Ramos (cell line): ENCODE measurements around the gene KIAA1328.

Source experiments
- in situ Hi-C: fragments of 300-500 bp; cut with MboI; formaldehyde crosslinking; loops from one replicate; pipeline ENCODE4 v1.14.3; 2022; ENCODE audit warnings: low sequenced_read_pairs; ENCODE audit not compliant: unreplicated experiment

The KIAA1328 gene

DNA sequence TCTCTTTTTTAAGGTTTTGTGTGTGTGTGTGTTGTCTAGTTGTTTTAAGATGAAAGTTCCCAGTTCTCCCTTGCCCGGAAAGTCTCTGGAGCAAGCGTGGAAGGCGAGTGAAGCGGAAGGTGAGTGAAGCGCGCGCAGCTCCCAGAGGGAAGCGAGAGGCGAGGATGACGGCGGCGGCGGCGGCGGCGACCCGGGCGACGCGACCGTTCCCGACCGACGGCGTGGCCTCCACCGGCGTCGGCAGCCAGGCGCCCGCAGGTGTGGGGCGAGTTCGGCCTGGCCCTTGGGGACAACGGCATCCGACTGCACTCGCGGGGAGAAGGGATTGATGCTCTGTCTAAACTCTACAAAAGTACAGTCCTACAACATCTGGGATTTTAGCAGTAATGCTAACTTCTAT is 414.8 kb downstream of the KIAA1328 start:
- in situ Hi-C loops: no loop called here

DNA sequence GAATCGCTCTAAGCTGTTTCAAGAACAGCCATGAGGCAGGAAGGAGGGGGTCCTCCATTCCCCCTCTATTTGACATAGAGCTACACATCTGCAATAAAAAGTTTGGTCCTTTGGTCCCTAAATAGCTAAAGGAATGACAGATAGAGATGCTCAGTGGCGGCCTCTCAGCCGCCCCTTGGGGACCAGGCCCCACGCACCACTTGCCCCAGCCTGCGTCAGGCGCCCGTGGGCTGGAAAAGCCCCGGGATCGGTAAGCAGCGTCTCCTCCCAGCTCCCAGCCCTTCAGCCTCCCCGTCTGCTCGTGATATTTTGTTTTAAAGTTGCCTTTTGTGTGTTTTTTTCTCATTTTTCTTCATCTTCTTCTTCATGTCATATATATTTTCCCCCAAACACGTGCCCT is 415.7 kb downstream of the KIAA1328 start:
- in situ Hi-C loops: no loop called here

DNA sequence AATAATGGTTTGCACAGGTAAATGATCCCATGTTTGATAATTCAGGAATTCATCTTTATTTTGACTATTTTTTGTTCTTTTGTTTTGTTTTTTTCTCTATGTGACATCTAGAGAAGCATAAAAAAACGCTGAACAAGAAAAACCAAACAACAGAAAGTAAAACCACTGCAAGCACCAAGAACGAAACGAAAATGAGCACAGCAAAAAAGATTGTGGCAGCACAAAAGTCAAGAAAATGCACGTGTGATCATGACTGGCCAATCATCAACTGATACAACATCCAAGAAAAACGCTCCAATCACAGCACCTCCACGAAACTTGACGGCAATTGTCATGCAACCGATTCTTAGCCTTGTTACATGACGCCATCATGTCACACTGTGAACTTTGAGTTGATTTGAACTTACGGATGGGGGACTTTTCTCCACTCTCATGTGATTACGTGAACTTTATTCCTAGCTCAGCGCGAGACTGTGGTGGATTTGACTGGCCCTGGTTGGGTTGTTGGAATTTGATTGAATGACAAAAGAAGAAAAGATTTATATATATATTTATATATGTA is 417.9 kb downstream of the KIAA1328 start:
- in situ Hi-C loops: no loop called here

DNA sequence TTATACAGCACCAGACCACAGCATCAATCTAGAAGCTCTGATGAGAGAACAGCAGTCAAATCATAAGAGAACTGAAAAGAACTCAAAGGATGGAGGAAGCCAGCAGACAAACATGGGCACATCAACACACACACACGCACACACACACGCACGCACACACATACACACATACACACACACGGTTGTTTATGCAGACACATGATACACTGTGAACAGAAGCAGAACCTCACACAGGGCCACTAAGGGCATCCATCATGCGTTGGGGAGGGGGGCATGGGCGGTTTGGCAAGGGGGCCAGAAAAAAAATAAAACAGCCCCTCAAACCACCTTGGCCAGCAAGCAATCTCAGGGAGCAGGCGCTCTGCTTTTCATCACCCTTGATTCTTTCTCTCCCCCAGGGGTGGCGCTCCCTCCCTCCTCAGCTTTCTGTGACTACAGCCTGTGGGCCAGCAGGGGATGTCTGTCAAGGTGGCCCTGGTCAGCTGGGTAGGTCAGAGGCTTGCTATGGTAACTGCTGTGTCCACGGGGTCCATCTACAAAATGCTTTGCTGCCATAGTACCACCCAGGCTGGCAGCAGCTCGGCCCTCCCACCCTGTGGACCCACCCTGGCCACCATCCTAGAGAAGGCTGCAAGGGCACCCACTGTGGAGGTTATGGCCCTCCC is 418.7 kb downstream of the KIAA1328 start:
- in situ Hi-C loops: no loop called here

DNA sequence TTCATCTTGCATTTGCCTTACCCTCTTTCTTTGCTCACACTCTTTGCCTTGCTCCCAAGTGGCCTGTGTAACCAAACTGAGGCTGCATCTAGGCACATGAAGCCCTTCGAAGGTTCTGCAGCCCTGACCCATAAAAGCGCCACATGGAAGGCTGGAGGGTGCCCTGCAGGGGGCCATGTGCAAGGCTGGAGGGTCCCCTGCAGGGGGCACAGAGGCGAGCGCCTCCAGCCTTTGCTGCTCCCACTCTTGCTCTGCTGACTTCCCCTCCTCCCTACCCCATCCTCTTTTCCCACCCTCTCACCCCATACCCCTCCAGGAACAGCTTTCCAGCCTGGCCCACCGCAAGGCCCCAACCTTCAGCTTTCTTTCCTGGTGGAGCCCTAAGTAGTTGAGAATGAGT is 419.4 kb downstream of the KIAA1328 start:
- in situ Hi-C loops: no loop called here

DNA sequence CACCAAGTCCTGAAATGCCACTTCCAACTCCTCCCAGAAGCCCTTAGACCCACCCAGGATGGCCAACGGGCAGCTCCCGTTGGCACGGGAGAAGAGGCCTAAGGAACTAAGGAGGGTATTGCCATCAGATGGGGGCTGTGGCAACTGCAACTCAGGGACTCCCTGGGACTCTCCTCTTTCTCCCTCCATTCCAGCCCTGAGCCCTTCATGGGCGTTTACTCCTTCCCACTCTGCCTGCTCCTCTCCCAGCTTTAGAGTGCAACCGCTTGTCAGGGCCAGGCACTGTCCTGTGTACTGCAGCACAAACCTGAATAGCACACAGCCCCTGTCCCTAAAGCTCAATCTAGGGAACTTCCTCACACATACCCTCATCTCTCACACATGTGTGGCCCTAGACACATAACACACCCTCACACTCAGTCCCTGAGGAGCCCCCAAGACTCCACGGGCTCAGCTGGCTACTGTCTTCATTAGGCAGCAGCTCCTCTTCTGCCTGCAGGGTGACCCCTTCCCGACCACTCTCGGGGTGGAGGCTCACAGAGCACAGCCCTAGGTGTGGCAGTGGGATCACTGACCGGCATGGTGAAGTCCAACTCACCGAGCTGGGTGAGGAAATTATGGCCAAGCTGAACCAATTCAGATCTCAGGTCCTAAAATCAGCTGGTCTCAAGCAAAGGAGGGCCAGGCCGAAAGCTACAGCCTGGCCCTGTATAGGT is 420.4 kb downstream of the KIAA1328 start:
- in situ Hi-C loops: no loop called here

DNA sequence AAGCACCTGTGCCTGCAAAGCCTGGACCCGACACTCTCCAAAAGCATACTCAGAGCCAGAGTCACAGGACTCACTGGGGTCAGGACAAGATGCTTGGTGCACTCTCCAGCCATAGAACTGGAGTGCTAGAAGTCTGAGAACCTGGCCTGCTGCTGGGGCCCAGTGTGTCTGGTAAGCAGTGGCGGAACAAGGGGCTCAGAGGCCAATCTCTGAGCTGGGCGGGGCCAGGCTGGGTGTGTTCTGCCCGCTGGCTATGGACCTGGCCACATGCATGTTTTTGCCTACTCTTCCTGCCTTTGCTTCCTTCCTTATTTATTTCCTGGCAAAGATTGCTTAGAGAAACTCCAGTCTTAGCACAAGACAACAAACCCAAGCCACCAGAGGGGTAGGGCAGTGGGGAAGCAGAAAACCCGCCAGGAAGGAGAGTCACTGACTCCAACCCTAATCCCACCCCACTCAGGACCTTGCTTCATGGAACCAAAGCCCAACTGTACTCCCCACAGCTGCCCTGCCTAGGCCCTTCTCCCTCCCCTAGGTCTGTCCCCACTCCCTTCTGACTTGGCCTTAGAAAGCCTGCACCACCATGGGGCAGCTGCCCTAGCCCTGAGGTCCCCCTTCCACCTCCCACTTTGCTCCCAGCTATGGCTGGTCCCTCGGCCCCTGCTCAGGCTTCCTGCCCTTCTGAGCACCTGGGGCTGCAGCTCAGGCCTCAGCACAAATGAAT is 421.1 kb downstream of the KIAA1328 start:
- in situ Hi-C loops: no loop called here

DNA sequence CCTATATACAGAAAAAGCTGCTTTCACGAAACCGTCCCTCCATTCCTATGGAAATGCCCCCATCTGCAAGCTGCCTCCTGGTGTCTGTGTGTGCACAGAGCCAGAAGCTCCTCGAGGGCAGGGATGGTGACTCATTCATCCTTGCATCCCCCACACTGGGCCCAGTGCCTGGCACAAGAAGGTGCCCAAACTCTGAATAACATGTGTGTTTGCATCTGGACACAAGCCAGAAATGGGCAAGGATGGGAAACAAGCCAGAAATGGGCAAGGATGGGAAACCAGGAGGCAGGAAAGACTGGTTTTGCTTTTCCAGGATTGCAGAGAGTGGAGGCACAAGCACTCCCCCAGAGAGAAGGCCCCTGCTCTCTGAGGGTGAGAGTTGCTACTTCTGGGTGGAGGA is 422.8 kb downstream of the KIAA1328 start:
- in situ Hi-C loops: no loop called here

DNA sequence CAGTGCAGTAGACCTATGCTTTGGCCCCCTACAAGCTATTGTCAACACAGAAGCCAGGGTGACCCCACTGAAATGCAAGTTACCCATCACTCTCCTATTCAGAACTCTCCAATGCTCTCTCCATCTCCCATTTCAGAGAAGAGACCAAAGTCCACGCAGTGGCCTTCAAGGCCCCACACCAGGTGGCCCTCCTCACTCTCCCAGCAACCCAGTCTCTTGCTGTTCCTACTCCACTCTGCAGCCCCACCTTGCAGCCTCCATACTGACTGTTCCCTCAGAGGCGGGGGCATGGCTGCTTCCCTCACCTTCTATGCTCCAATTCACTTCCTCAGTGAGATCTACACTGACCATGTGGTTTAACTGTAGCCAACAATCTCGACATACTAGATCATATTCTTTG is 423.4 kb downstream of the KIAA1328 start:
- in situ Hi-C loops: no loop called here

DNA sequence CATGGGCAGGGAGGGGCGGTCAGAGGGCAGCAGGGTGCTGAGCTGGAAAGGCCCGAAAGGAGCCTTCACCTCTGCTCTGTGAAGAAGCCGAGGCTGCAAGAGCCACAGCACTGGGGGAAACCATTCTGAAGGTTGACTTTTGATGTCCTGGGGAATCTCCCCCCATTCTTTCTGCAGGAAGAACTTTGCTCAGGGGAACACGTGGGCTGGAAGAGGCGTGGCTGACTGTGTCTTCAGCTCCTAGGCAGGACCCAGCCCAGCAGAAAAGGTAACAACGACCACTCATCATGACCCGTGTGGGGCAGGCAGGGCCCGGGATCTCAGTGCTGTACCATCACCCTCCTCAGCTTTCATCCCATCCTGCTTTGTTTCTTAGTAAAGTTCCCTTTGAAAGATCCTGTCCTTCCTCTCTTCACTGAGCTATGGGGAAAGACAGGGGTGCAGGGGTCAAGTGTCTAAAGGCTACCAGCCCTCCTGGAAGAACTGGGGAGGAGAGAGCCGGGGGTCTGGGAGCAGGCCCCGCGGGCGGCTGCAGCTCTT is 424.0 kb downstream of the KIAA1328 start:
- in situ Hi-C loops: no loop called here

DNA sequence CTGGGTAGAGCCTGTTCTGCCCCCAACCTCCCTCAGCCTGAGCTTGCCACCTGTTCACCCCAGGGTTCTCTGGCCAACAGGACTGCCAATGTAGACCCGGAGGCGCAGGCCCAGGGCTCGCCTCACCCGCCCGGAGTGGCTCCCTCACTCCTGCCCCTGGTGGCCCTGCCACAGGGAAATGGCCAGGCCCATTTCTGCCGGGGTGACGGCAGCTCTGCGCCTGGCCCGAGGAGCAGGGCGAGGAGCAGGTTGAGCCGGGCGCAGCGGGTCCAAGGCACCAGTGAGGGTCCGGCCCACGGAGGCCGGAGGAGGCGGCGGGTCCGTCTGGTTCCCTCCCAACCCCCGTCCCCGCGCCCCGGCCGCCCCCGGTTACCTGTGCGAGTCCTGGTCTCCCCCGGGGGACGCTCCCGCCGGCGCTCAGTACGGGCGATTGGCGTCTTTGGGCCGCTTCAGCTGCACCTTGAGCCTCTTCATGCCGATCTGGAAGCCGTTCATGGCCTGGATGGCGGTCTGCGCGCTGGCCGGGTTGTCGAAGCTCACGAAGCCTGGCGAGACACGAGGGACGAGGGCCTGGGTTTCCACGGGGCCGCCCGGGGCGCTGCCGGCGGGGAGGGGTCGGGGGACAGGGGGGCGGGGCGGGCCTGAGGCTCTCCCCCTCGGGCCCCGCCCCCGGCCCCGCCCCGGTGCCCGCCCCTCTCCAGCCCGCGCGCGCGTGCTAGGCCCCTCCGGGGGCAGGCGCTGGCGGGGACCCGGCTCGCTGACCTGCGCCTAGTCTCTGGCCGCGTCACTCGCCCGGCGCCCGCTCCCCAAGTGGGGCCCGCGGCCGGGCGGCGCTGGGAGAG is 424.7 kb downstream of the KIAA1328 start:
- in situ Hi-C loops: no loop called here

DNA sequence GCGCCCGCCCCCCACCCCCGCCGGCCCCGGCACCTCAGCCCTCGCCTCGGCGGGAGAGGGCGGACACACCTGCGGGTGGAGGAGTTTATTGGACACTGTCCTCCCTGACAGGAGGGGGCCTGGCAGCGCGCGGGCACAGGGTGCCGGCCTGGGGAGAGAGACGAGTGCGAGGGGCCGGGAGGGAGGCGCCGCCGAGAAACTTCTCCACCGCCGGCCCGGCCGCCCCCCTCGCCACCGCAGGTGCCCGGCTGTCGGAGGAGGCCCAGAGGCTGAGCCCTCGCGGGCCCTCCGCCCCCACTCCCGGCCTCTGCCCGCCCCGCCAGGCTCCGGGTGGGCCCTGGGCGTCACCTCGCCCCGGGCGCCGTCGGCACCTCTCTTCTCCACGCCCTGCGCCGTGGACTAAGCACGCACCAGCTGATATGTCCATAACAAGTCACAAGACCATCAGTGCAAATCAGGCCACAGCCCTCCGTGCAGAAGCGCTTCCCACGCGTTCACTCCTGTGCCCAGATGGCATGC is 425.4 kb downstream of the KIAA1328 start:
- in situ Hi-C loops: no loop called here

DNA sequence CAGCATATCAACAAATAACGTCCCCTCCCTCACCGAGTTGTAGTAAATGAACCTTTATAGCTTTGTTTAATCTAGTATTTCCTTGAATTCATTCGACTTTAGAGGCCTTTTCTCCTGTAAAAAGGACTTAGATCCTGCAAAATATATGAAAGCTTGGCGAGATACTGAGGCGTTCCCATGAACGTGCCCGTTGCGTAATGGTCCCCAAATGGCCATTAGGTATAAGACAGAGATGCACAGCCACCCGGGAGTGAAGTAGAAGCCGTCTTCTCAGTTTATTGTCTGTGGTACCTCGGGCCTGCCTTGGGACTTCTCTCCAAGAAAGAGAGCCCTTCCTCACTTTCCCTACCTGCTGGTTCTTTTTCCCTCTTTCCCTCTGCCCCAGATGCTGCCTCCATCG is 426.0 kb downstream of the KIAA1328 start:
- in situ Hi-C loops: no loop called here

DNA sequence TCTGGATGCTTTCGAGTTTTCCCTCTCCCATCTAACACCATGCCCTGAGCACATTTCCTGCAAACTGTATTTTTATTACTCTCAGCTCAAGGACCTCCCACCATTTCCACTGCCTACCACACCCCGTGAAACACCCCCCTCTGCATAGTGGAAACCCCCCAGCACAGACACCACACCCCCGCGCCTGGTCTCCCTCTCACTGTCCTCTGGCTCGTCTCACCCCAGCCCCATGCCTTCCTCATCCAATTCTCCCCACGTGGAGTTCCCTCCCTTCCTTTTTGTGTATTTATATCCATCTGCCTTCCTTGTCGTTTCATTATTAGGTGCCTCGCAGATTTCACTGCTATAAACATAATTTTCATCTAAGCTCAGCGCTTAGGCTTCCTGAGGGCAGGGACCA is 429.2 kb downstream of the KIAA1328 start:
- in situ Hi-C loops: no loop called here

DNA sequence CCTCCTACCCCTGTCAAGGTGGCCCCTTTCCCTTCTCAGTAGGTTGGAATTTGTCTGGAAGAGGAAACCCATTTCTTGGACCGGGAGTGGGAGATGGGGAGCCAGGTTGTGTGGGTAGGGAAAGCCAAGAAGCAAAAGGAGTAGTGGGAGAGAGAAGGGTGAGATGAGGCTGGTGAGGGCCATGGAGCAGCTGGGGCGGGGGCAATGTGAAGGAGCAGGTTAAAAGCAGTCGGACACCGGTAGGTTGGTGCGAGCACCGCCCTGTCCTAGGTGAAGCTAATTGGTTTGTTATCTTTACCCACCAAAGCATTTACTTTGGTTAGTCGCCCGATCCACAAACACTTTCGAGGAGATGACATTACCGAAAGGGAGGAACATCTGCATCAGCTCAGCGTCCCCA is 429.9 kb downstream of the KIAA1328 start:
- in situ Hi-C loops: no loop called here

DNA sequence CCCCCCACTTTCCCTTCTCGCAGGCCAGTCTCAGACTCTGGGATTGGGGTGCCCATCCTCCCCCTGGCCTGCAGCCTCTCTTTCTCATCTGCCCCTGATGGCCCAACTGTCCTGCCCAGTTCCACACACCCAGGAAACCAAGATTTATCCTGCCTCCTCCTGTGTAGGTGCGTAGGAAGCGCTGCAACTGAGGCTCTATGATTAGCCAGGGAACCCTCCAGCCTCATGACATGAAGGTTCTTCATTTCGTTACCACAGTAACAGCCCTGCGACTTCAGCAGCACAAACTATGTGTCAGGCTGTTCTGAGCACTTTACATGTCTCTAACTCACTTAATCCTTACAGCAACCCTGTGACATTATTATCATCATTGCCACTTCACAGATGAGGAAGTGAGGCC is 430.8 kb downstream of the KIAA1328 start:
- in situ Hi-C loops: no loop called here

DNA sequence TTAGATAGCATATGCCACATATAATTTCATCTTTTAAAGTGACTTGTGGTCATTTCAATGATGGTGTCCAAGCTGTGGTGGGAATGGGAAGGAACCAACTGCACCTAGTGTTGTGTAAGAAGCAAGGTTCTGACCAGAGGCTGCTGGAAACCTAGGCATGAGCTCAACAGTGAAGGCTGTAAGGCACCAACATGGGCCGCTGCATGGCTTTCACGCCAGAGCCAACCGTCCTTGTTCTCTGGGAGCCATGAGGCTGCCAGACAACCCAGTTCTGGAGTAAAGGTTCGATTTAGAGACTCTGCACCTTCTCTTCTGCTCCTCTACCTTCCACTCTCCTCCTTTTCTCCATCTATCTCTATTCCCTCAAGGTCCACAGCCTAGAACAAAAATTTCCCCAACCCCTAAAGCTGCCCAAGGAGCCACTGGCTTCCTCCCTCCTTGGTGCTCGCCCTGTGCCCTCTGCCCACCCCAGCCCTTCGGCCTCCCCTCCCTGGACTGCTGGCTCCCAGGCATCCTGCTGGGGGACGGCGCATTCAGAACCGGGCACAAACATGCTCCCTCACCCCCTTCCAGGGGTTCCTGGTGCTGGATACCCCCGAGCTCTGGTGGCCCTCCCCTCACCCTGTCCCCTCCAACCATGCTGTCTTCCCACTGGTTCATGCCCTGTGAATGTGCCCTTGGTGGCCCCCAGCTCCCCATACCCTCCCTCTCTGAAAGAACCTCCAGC is 431.6 kb downstream of the KIAA1328 start:
- in situ Hi-C loops: no loop called here

DNA sequence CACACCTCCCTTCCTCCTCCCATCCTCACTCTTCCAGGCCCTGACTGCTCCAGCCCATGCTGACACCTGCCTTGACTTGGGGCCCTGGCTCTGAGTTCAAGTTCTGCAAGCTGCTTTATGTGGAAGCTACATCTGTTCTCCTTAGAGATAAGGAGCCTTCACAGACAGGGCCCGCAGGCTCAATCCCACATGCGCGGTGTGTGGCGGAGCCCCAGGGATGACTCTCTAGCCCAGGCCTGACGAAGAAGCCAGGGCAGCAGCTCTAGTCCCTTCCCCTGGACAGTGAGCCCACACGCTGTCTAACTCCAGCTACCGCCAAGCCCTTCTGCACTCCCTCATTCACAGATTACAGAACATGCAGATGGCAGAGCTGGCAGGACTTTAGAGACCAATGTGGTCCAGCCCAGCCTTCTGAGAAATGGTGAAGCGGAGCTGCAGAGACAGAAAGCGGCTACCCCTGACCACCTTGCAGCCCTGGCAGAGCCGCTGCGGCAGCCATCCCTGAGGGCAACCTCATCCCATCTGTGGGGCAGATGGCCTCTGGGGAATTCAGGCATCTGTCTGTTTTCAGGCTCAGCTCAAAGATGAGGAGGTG is 432.4 kb downstream of the KIAA1328 start:
- in situ Hi-C loops: no loop called here

DNA sequence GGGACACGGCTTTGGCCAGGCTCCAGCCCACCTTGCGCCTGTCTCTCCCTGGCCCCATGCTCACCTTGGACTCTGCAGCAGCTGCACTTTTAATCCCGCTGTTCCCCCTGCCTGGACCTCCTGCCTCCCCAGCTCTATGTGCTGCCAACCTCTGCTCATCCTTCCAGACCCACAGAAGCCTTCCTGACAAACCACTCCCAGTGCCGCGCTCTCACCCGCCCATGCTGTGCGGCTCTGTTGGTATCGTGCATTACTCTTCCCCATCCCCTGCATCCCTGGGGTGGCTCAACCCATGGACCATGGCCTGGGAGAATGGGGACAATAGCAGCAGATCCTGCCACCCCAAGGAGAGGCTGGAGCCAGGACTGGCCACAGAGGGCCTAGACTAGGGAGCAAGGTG is 433.1 kb downstream of the KIAA1328 start:
- in situ Hi-C loops: no loop called here
